Activated T-helper 2 cell treated with anti-CD3 and anti-CD28 coated beads, Interferon-gamma antibody, Interleukin-2, Interleukin-4, amounts not matched to agents 10 μg/mL and 5 μg/mL and 100 μg/mL, durations not matched to agents 14 hours and 24 hours and 36 hours (primary cell): ENCODE measurements around the gene DCAF5. TPM values are rescaled to one million over a fixed set of nuclear protein-coding genes. Genes with fewer than 3 reads are reported as not detected.
"Not testable (repeated sequence)": the region's sequence is repeated elsewhere in the genome, so short reads cannot be mapped to it uniquely, and the experiment has no call there.

Experiments
- DNase-seq: peaks from one replicate; pipeline ENCODE4 v3.0.0; 2021; ENCODE audit warnings: low spot score
- H3K27ac Mint-ChIP-seq: one replicate; pipeline ENCODE4 v1.8.0; 2021; ENCODE audit warnings: mixed read lengths
- H3K27me3 Mint-ChIP-seq: one replicate; pipeline ENCODE4 v1.8.0; 2021; ENCODE audit warnings: low read depth, mixed read lengths
- H3K36me3 Mint-ChIP-seq: one replicate; pipeline ENCODE4 v1.8.0; 2021; ENCODE audit warnings: low read depth, mixed read lengths
- H3K4me1 Mint-ChIP-seq: one replicate; pipeline ENCODE4 v1.8.0; 2021; ENCODE audit warnings: low read depth, mixed read lengths
- H3K4me3 Mint-ChIP-seq: one replicate; pipeline ENCODE4 v1.8.0; 2021; ENCODE audit warnings: low read depth, mild to moderate bottlenecking, moderate library complexity, mixed read lengths
- H3K9me3 Mint-ChIP-seq: one replicate; pipeline ENCODE4 v1.8.0; 2021; ENCODE audit warnings: mixed read lengths
- intact Hi-C: fragments of 100-400 bp; cut with micrococcal nuclease; formaldehyde crosslinking; loops from one replicate; pipeline ENCODE4 v1.15.1; 2023
- total RNA-seq: library from RNA; stranded (reverse); gene quantifications from 2 replicates; pipeline ENCODE4 v1.2.3, GENCODE V29; 2022

Gene DCAF5
- total RNA-seq, 1 donor from 2014 or later, result 30.4 TPM

DNA sequence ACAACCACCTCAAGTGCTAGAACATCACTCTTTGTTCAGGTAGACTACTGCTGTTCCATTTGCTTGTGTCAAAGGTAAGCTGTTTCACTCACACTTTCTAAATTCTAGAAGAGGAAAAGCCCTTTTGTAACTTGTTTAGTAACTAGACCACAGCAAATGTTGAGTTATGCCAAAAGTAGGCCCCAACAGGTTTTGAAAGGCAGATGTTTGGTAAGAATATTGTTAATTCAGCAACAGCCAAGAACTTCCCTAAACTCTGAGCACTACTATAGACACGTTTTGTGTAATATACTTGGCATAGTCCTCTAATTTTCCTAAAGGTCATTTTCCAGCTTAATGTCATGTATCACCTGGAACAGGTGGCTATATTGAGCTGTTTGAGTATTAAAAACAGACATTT is 79.0 kb downstream of the DCAF5 start:
- H3K27me3 Mint-ChIP-seq, result no peaks in the 10 kb centered on the region
- no peaks in the 10 kb centered on the region for H3K9me3 Mint-ChIP-seq
- H3K36me3 Mint-ChIP-seq, result peaks cover 41% of the 10 kb centered on the region
- intact Hi-C loops, result no loop called here
- H3K27ac Mint-ChIP-seq, result no peak overlapping the region
- H3K4me3 Mint-ChIP-seq, result no peak overlapping the region
- H3K4me1 Mint-ChIP-seq, result peaks cover 10% of the 10 kb centered on the region
- DNase-seq, result no peak

DNA sequence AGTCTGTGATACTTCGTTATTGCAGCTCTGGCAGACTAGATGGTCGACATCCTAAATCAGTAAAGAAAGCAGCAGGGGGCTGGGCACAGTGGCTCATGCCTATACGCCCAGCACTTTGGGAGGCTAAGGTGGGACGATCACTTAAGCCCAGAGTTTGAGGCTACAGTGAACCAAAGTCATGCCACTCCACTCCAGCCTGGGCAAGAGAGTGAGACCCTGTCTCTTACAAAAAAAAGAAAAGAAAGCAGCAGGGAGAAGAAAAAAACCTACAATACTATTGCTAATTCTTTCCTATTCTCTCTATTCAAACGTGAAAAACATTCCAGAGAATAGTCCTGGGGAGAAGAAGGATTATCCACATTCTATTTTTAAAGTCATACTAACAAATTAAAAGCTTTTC is 79.5 kb downstream of the DCAF5 start:
- DNase-seq, result no peak
- H3K4me3 Mint-ChIP-seq, result no peak overlapping the region
- H3K4me1 Mint-ChIP-seq, result peaks cover 8% of the 10 kb centered on the region
- intact Hi-C loops, result no loop called here
- no peak overlapping the region for H3K27ac Mint-ChIP-seq
- H3K27me3 Mint-ChIP-seq, result no peaks in the 10 kb centered on the region
- no peaks in the 10 kb centered on the region for H3K9me3 Mint-ChIP-seq
- H3K36me3 Mint-ChIP-seq, result peaks cover 42% of the 10 kb centered on the region

DNA sequence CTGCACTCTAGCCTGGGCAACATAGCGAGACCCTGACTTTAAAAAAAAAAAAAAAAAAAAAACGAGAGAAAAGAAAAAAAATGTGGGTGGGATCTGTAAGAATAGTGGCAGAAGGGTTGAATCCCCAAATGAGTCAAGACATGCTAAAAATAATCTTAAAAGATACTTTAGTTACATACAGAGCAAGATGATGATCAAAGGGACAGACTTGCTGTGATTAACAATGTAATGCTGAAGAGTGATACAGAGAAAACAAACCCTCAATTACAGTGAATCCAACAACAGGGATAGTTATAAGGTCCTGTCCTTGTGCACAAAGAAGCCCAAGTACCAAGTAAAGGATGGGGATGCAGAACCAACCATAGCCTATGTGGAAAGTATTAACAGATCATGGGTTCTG is 80.3 kb downstream of the DCAF5 start:
- Mint-ChIP-seq H3K27me3 (no peaks in the 10 kb centered on the region), H3K9me3 (no peaks in the 10 kb centered on the region), H3K27ac (no peak overlapping the region), H3K4me3 (no peak overlapping the region), H3K36me3 (peaks cover 46% of the 10 kb centered on the region), H3K4me1 (peaks cover 12% of the 10 kb centered on the region)
- no peak for DNase-seq
- intact Hi-C loops, result no loop called here

DNA sequence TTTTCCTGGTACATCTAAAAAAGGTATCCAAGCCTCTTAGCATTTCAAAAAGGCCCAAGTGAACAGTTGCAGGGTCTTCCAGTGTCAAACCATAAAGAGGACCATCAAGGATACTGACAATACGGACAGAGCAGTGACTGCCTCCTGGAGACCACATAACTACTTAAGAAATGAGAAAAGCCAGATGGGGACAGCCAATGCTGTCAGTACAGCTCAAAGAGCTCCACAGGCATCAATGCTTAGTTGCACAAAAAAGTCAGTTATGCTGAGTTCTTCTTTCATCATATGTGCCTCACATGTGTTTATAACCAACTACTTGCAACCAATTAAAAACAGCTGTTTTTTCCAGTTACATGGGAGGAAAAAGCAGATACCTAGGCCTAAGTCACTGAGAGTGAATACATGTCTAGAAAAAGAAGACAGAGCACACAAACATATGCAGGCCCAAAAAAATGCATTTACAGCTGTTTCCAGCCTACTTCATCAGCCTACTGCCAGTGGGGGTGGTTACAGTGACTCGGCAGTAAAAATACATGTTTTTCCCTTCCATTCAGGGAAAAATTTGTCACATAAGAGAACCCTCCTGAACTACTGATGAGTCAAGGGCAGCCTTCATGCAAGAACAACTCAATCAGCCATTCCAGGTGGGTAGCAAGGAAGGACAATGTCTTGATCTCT is 84.0 kb downstream of the DCAF5 start:
- H3K27ac Mint-ChIP-seq, result no peak overlapping the region
- no peaks in the 10 kb centered on the region for H3K27me3 Mint-ChIP-seq
- peaks cover 53% of the 10 kb centered on the region for H3K36me3 Mint-ChIP-seq
- H3K4me3 Mint-ChIP-seq, result no peak overlapping the region
- intact Hi-C loops, result no loop called here
- no peaks in the 10 kb centered on the region for H3K9me3 Mint-ChIP-seq
- no peak for DNase-seq
- peaks cover 21% of the 10 kb centered on the region for H3K4me1 Mint-ChIP-seq

DNA sequence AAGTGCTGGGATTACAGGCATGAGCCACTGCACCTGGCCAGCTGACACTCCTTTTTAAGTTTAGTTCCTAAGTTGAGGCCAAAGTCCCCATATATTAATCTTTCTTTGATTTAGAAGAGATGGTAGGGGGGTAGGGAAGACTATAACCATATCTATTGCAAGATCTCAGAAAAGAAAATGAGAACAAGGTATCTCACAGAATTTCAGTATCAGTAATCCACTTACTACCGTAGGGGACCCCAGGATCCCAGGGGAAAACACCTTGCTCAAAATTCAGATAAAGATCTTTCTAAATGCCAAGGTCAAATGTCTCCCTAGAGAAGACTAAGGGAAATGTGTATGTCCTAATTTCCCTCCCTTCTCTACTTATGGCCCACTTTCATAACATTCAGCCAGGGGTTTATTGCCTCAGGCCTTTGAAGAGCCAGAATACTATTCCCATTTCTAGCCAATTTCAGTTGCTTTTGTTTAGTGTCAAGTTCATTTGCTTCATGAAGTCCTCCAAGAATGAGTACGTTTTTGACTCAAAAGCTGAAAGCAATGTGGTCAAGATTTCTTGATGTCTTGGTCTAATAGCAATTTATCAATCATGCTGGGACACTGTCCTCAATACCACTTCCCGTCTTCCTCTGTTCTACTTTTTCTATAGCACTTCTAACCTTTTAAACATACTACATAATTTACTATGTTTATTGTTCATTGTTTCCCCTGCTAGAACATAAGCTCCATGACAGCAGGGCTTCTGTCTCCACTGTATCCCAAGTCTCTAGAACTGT is 86.3 kb downstream of the DCAF5 start:
- intact Hi-C loops, result no loop called here
- Mint-ChIP-seq H3K4me3 (no peak overlapping the region), H3K36me3 (peaks cover 50% of the 10 kb centered on the region)

DNA sequence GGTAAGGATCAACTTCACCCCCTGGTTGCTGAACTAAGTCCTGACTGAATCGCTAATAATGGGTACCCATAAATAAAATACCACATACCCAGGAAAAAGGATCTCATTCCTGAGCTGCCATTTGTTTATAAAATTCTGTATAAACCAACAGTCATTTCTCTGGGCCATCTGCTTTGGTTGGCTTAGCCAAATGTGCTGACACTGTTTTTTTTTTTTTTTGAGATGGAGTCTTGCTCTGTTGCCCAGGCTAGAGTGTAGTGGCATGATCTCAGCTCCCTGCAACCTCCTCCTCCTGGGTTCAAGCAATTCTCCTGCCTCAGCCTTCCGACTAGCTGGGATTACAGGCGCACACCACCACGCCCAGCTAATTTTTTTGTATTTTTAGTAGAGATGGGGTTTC is 87.0 kb downstream of the DCAF5 start:
- Mint-ChIP-seq H3K36me3 (peaks cover 51% of the 10 kb centered on the region), H3K4me1 (peaks cover 13% of the 10 kb centered on the region), H3K27ac (peak overlapping the region; percentile 8)
- H3K4me3 Mint-ChIP-seq, H3K27me3 Mint-ChIP-seq, H3K9me3 Mint-ChIP-seq, DNase-seq, intact Hi-C loops: not testable (repeated sequence)

More for the DNA sequence above, 86.3 kb downstream of the DCAF5 start:
- Mint-ChIP-seq H3K27ac (peak overlapping the region; percentile 26), H3K4me1 (peaks cover 13% of the 10 kb centered on the region), H3K27me3 (no peaks in the 10 kb centered on the region), H3K9me3 (no peaks in the 10 kb centered on the region)
- no peak for DNase-seq

DNA sequence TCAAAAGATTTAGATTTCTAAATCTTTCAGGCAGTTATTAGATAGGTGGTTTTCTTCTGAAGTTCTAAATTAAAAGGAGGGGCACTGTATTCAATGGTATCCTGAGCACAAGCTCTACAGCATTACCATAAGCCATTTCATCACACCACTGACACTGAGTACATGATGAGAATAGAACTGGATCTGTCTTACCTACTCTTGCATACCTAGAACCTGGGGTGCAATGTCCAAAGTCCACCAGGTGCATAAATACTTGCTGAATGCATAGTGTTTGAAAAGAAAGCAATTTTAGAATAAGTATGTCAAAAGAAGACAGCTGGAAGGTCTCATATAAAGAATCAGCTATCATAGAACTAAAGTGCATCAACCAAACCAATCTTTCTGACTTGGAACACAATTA is 88.3 kb downstream of the DCAF5 start:
- no peaks in the 10 kb centered on the region for H3K27me3 Mint-ChIP-seq
- peaks cover 57% of the 10 kb centered on the region for H3K36me3 Mint-ChIP-seq
- intact Hi-C loops, result no loop called here
- DNase-seq, result no peak
- H3K4me1 Mint-ChIP-seq, result peaks cover 13% of the 10 kb centered on the region
- H3K27ac Mint-ChIP-seq, result no peak overlapping the region
- H3K4me3 Mint-ChIP-seq, result no peak overlapping the region
- H3K9me3 Mint-ChIP-seq, result no peaks in the 10 kb centered on the region

DNA sequence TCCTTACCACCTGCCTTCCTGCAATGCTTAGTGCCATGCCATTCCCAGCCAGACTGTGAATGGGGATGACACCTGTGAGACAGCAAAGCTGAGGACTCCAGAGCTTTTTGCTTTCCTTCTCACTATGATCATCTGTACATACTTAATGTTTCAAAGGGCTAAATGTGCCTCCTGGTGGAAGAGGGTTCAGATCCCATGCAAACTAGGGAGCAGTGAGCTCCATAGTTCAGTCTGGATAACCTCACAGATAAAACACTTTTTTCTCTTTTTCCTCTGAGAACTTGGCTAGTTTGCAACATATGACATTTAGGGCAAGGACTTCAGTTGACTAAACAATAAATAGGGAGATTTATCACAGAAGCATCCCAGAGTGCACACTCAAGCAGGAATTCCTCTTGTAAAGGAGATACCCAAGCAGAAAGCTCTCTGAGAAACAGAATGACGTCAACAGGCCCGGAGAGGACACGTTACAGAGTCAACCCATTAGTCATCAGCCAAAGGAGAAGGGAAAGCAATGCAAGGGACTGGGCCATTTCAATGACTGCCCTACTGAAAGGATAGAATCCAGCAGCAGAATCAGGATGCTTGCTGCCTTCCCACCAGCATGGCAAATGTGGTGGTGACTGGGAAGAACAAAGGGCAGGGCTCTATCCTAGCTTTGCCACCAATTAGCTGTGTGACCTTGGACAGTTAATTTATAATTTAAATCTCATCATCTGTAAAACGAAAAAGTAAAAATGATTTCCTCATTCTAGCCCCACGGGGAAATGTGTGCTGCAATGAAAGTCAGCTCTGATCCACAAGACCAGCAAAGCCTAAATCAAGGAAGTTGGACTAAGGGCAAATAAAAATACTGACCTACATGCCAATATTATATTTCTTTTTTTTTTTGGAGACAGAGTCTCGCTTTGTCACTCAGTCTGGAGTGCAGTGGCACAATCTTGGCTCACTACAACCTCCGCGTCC is 93.0 kb downstream of the DCAF5 start:
- no peak overlapping the region for H3K4me3 Mint-ChIP-seq
- H3K27ac Mint-ChIP-seq, result no peak overlapping the region
- peaks cover 11% of the 10 kb centered on the region for H3K4me1 Mint-ChIP-seq
- peaks cover 45% of the 10 kb centered on the region for H3K36me3 Mint-ChIP-seq
- H3K27me3 Mint-ChIP-seq, result no peaks in the 10 kb centered on the region
- intact Hi-C loops, result loop anchor here (5.0 kb wide), 2 partner anchors 32 to 83 kb away; partner anchors contain the start of gene ACTN1
- no peaks in the 10 kb centered on the region for H3K9me3 Mint-ChIP-seq
- DNase-seq, result no peak

DNA sequence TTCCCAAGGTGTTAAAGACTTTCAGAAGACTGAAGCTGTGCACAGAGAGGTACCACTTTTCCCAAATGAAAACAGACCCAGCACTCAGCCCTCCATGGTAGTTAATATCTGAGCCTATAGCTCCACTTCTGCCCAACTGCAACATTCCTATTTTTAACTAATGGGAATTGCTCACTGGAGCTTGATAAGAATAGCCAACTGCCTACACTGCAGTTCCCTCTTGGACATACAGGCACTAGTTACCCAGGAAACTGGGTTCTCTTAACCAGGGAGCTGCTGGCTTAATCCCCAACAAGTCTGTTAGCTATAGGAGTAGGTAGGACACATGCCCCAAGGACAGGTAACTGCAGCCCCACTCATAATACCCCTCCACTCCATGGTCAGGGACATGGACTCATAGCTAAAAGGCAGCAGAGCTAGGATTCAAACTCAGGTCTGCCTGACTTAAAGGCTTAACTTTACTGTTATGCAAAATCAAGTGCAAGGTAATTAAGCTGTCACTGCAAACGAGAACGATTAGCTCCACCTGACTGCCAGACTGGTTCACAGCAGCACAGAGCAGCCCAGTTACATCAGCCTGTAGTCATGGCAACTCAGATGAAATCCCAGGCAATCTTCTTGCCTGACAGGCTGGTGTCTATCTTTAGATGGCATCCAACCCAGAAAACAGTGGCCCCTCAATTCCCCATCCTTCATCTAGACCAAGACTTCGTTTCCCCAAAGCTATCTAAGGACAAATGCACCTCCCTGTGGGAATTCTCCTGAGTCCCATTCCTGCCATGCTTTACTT is 96.7 kb downstream of the DCAF5 start:
- no peak overlapping the region for H3K4me3 Mint-ChIP-seq
- H3K27ac Mint-ChIP-seq, result no peak overlapping the region
- no peaks in the 10 kb centered on the region for H3K27me3 Mint-ChIP-seq
- H3K9me3 Mint-ChIP-seq, result no peaks in the 10 kb centered on the region
- H3K4me1 Mint-ChIP-seq, result peaks cover 11% of the 10 kb centered on the region
- peaks cover 43% of the 10 kb centered on the region for H3K36me3 Mint-ChIP-seq
- no peak for DNase-seq
- intact Hi-C loops, result loop anchor here (5.0 kb wide), 2 partner anchors 36 to 79 kb away; partner anchors contain the start of gene ACTN1

DNA sequence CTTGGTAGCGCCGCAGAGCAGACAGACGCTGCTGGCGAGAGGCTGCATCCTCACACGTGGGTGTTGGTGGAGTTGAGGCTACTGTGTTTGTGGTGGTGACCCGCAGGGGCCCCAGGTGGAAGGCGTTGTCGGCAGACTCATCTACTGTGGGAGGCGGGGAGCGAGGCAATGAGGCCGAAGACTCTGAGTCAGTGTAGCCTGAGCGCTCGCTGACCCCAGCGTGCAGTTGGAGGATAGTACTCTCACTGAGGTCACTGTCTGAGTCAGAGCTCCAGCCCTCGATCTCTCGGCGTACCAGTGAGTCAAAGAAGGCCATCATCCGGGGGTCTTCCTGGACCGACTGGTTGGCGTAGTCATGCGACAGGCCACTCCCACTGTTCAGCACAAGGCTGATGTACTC is 97.8 kb downstream of the DCAF5 start:
- peaks cover 11% of the 10 kb centered on the region for H3K4me1 Mint-ChIP-seq
- peaks cover 38% of the 10 kb centered on the region for H3K36me3 Mint-ChIP-seq
- H3K27ac Mint-ChIP-seq, result no peak overlapping the region
- DNase-seq, result no peak
- no peaks in the 10 kb centered on the region for H3K9me3 Mint-ChIP-seq
- no peaks in the 10 kb centered on the region for H3K27me3 Mint-ChIP-seq
- intact Hi-C loops, result loop anchor here (5.0 kb wide), 2 partner anchors 37 to 78 kb away; partner anchors contain the start of gene ACTN1
- H3K4me3 Mint-ChIP-seq, result no peak overlapping the region

DNA sequence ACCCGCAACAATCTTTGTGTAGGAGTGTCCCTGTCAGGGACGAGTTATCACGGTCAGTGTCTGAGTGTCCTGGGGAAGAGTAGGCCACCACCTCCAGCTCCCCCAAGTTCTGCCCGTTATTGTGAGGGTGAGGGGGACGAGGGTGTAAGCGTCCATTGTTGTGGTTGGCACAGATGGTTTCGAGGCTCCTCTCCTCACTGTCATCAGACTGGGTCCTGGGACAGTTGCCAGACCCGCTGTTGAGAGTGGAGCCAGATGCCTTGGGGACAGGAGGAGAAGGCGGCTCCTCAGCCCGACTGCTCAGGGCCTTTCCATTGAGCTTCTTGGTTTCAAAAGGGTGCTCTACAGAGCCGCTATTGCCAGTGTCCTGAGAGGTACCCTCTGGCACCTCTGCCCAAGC is 98.9 kb downstream of the DCAF5 start:
- no peak for DNase-seq
- H3K36me3 Mint-ChIP-seq, result peaks cover 31% of the 10 kb centered on the region
- no peak overlapping the region for H3K4me3 Mint-ChIP-seq
- H3K9me3 Mint-ChIP-seq, result no peaks in the 10 kb centered on the region
- peaks cover 11% of the 10 kb centered on the region for H3K4me1 Mint-ChIP-seq
- no peak overlapping the region for H3K27ac Mint-ChIP-seq
- H3K27me3 Mint-ChIP-seq, result no peaks in the 10 kb centered on the region
- intact Hi-C loops, result no loop called here

DNA sequence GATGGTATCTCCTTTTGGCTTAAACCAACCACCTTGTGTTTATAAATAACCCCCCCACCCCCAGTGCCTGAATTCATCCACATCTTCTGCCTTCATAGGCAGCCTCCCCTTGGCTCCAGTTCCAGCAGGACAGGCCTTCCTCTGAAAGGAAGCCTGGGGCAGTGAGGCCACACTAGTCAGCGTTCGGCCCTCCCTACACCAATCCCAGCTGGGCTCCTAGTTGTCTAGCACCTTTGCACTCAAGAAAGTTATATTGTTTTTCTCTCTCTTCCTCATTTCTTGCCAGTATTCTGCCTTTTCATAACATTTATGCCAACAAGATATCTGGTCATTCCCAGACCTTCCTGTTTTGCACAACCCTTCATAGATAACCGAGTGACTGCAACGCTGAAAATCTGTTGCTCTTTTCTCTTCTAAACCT is 100.7 kb downstream of the DCAF5 start:
- no peak overlapping the region for H3K27ac Mint-ChIP-seq
- H3K9me3 Mint-ChIP-seq, result no peaks in the 10 kb centered on the region
- DNase-seq, result no peak
- peaks cover 26% of the 10 kb centered on the region for H3K36me3 Mint-ChIP-seq
- H3K4me3 Mint-ChIP-seq, result no peak overlapping the region
- no peaks in the 10 kb centered on the region for H3K27me3 Mint-ChIP-seq
- H3K4me1 Mint-ChIP-seq, result peaks cover 7% of the 10 kb centered on the region
- intact Hi-C loops, result no loop called here
